ENCODE measurements around the gene CXCR5.

The CXCR5 gene

DNA sequence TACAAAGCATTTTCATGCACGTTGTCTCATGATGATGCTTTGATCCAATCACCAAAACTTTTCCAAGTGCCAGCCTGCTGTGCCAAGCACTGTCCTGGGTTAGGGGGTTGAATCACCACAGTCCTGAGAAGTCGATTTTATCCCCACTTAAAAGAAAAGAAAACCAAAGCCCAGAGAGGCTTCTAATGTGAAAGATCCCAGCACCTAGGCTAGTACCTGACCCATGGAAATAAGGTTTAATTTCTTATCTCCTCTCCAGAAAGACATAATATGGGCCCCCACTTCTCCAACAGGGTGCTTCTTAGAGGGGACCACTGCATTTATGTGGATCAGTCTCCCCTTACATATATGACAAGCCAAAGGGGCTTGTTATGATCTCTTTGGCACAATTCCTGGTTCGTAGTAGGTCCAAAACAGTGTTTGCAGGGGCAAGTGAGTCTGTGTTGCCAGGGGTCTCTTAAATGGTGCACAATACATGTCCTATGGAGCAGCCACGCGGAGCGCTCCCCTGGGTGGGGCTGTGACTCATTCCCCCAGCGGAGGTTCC lies 43.9 kb downstream of the CXCR5 start:
- DNase-seq (ENCODE audit: low read depth), result no peak

DNA sequence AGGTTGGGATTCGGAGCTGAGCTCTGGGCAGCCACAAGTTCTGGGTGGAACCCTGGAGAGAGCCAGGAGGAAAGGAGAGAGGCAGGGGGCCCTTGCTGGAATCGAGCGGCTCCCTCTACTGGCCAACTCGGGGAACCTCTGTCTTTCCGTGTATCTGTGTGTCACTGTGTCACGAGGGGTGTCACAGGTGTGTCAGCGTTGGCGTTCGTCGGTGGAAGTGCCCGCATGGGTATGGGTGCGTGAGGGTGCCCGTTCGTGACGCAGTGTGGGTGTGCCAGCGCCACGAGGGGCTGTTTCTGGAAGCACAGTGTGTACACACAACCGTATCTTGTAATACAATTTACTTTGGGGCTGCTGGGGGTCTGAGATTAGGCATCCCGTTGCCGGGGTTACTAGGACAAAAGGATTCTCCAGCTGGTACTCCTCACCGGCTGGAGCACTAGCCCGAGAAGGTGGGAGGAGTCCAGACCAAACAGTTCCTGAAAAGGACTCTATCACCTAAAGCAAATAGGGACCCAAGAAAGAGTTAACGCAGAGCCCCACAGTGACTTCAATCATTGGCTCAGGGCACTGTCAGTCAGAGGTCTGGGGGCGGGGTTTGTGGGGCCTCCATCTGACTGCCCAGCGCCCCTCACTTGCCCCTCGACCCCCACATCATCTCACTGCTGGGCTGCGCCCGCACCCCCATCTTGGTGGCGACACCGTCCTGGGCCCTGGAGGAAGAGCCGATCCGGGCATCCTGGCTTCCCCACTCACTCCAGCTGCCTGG lies 44.6 kb downstream of the CXCR5 start:
- peak; percentile 91 for DNase-seq (ENCODE audit: low read depth)

DNA sequence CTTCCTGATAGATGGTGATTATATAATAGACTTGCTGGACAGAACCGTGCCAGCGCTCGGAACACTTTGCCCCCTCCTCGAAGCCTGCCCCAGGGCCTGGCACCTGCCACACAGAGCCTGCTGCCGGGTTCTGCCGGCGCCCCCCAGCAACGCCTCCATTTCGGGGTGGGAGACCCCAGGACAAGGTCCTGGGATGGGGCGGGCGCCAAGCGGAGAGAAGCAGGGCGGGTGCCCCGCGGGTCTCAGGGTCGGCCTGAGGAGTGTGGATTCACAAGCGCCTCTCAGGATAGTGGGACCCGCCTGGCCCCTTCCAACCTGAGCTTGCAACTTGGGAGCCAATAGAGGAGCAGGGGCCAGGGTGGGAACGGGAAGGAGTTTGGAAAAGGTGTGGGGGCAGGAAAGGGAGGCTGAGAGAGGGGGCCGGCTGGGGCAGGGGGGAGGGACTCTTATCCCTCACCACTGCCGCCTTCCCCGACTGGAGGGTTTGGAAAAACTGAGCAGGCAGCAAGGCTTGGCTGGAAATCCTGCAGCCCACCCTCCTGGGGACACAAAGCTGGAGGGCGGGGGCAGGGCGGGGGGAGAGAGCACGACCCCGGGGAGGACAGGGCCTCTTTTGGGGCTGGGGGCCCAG lies 45.3 kb downstream of the CXCR5 start:
- DNase-seq (ENCODE audit: low read depth), result no peak

DNA sequence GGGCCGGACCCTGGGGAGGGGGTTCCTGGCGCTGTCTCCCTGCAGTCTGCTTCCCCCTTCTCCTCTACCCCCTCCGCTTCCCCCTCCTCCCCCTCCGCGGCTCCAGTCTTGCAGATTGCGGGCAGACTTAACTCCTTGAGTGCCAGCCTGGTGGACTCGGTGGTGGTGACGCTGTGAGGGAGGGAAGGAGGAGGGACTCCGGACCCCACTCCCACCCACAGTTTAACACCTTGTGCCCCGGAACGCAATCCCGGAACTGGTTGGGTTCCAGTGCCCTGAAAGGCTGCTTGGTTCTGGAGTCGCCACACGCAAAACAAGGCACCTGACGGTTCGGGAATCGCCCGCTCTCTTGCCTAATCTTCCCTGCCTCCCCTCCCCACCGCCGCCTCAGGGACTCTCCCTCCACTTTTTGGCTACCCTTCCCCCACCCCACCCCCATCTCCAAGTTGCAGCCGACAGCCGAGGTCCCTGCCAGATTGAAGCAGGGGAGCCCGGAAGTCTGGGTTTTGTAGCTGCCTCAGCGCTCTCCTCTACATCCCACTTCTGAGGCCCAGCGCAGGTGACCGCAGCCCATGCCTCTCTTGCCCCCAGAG lies 45.9 kb downstream of the CXCR5 start:
- DNase-seq (ENCODE audit: low read depth), result no peak

DNA sequence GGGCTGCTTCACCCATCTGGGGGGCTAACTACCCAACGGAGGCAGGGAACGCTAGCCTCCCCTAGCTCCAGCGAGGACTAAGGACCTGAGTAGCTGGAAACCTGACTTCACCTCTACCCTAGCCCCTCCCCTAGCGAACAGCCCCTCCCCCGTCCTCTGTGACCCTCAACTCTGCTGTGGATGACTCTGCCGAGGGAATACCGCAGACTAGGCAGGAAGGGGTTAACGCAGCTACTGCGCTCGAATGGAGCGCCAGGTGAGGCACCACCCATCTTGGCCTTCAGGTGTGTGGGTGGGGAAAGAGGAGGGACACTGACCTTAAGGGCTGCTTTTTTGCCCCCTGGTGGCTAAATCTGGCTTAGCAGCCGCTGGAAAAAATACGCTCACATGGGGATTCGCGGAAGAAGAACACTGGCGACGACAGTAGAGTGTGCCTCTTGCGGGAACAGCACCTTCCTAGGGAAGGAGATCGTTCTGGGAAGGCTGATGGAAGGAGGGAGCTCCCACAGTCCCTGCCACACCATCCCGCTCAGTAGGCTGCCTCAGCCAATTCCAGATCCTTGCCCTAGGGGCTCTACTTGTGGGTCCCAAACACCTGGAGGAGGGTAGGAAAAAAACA lies 46.5 kb downstream of the CXCR5 start:
- no peak for DNase-seq (ENCODE audit: low read depth)

DNA sequence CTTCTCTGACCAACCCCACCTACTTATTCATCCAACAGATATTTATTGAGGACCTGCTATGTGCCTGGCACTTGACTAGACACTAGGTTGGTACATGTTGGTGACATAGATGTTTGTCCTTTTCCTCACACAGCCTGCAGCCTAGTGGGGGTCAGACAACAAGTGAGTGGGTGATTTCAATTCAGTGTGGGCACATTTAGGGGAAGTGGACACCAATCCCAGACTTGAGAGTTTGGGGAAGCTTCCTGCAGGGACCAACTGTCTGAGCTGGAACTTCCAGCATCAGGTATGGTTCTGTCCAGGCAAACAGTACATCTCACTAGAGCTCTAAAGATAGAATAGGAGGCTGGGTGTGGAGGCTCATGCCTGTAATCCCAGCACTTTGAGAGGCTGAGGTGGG lies 47.9 kb downstream of the CXCR5 start:
- DNase-seq (ENCODE audit: low read depth), result no peak

DNA sequence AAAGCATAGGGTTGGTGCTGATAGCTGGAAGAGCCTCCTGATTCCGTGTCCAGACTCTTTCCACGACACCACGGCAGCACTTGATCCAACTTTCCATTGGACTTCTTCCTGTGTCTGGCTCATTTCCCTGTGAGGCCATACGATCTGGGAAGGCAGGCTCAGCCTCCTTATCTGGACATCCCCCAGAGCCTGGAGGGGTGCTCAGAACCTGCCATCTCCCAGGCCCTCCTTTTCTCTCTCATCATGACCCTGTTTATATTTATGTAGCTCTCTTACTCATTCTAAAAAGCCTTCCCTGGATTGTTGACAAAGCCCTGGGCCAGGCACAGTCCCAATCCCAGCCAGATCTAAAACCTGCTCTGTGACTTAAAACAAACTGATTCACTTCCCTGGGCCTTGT lies 49.8 kb downstream of the CXCR5 start:
- DNase-seq (ENCODE audit: low read depth), result no peak

DNA sequence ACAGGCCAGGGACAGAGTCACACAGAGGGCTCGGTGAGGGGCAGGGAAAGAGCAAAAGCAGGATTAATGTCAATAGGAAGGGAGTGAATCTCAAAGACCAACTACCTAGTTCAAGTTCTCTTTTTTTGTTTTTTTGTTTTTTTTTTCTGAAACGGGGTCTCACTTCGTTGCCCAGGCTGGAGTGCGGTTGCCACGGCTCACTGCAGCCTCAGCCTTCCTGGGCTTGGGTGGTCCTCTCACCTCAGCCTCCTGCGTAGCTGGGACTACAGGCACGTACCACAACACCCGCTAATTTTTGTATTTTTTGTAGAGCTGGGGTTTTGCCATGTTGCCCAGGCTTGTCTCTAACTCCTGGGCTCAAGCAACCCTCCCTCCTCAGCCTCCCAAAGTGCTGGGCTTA lies 51.7 kb downstream of the CXCR5 start:
- no peak for DNase-seq (ENCODE audit: low read depth)

DNA sequence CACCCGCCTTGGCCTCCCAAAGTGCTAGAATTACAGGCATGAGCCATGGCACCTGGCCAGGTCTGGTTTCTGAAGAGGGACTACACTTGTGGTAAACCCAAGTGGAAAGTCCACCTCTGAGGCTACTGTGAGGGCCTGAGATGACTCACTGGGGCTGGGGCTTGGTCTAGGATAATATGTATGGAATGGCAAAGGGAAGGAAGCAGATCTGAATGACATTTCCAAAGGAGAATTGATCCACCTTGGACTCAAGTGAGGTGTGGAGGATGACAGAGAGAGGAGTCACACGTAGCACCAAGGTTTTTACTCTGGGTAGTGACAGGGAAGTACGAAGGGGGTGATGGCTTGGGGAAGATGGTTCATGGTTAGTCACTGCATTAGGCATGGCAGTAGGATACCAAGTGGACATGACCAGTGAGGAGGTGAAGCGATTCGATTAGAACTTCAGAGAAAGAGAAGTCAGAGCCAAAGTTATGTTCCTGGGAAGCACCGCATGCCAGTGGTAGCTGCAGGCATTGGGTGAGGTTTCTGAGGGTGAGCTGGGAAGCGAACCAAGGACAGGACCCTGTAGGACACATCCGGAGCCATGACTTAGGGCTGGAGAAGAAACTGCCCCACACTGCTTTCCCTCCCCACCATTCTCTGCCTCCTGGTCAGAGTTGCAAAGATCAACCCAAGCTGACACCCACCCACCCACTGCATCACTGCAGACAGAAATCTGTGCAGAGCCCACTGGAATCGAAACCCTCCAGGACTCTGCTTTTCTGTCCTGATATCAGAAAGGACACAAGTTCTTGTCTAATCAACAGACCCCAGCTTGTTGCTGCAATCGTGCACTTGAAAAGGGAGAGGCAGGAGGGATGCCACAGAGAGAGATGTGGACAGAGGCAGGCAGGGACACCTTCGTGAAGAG lies 55.1 kb downstream of the CXCR5 start:
- no peak for DNase-seq (ENCODE audit: low read depth)

DNA sequence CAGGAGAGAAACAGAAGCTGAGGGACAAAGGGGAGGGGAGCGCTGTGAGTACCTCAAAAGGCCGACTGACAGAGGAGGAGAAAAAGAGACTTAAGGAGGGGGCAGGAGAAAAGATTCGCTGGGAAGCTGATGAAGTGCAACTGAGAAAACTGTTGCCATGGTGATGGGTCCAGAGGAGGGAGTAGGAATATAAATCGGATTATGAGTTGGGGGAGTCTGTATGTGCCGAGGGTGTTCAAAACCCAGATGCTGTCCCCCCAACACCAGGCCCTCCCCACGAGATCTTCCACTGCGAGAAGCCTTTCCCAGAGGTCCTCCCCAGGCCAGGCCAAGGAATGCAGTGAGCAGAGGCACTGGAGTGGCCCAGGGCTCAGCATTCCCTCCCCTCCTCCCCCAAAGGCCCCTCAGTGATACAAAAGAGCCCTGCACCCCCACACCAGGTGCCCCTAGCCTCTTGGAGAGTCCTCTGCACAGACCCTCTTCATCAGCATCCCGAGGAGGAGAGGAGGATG lies 55.8 kb downstream of the CXCR5 start:
- no peak for DNase-seq (ENCODE audit: low read depth)

DNA sequence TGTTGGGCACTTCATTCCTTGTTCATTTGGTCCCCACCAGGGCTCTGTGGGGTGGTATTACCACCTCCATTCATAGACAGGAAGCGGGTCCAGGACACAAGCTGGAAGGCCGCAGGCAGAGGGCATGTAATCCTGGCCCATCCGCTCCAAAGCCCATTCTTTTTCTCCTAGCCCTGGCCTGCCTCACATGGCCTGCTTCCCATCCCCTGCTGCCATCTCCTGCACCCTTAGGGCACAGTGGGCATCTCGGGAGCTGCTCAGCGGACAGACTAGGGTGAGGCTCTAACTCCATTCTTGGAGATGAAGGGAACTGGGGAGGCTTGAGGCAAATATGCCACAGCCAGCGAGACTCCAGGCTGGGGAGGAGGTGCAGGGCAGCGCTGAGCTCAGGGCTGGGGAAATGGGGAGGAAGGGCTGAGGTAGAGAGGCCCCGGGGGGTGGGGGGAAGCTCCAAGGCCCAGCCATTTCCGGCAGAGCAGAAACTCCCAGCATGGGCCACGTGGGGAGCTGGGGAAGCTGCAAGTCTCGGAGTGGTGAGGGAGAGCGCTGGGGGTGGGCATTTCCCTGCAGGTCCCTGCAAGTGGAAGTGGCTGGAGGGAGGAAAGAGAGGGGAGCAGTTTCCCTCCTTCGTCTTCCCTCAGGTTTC lies 56.4 kb downstream of the CXCR5 start:
- DNase-seq (ENCODE audit: low read depth), result no peak

DNA sequence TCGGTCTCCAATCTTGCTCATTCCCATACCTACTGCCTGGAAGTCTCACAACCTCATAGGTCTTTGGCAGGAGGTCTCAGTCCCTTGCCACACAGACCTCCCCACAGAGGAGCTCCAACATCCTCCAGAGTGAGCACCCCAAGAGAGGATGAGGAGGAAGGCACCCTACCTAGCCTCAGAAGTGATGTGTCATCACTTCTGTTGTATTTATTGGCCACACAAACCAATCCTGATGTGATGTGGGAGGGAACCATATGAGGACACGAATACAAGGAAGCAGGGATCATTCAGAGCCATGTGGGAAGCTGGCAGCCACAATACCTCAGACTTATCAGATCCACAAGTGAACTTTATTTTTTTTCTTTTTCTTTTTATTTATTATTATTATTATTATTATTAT lies 63.4 kb downstream of the CXCR5 start:
- no peak for DNase-seq (ENCODE audit: low read depth)
